Brain microvascular endothelial cell (primary cell): Measurements from ENCODE around the gene RBM39.
"Not testable (repeated sequence)": the region's sequence is repeated elsewhere in the genome, so short reads cannot be mapped to it uniquely, and the experiment has no call there.

Source experiments
- DNase-seq: peaks from one replicate; pipeline ENCODE4 v3.0.0-alpha.2; 2020
- H3K27ac ChIP-seq: fragments of 250-450 bp; sonication (Bioruptor Pico); 2 replicates; pipeline ENCODE4 v1.5.1; 2020; ENCODE audit warnings: mild to moderate bottlenecking, moderate library complexity
- H3K27me3 ChIP-seq: fragments of 250-450 bp; sonication (Bioruptor Pico); replicated peaks from 2 replicates; pipeline ENCODE4 v1.5.1; 2020; ENCODE audit warnings: mild to moderate bottlenecking
- H3K36me3 ChIP-seq: fragments of 250-450 bp; sonication (Bioruptor Pico); replicated peaks from 2 replicates; pipeline ENCODE4 v1.5.1; 2020; ENCODE audit warnings: mild to moderate bottlenecking
- H3K4me3 ChIP-seq: 2 replicates; pipeline ENCODE4 v1.5.1; 2011; ENCODE audit warnings: low read depth, mild to moderate bottlenecking, control low read depth, low read length, moderate library complexity
- in situ Hi-C: cut with HindIII; loops from 2 replicates; pipeline ENCODE4 v1.10.0; 2017; ENCODE audit warnings: low sequenced_read_pairs, low pct_ligation_motif_present
- TF ChIP-seq, protein P1 (sequence below): IDR thresholded peaks from 2 replicates; pipeline ENCODE4 v1.5.1; 2011; ENCODE audit warnings: low read depth, mild to moderate bottlenecking, moderate library complexity, low read length, control low read depth, inconsistent platforms; ENCODE audit errors: missing control alignments

Gene RBM39

DNA sequence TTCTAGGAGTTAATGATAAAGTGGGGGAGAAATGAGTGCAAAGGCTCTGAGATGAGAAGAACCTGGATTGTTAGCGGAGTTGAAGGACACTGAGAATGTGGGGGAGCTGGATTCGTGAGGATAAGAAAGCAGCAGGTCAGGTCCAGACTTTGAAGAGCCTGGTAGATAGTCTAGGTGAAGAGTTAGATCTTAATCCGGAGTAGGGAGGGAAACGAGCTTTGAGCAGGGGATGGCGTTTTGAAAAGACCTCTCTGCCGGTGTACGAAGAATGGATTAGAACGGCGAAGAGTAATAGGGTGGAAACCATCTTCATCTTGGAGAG, 29.3 kb upstream of the RBM39 start:
- DNase-seq: no peak
- no peaks in the 10 kb centered on the region for H3K27me3 ChIP-seq
- in situ Hi-C loops: no loop called here
- peaks cover 8% of the 10 kb centered on the region for H3K36me3 ChIP-seq
- peak overlapping the region; percentile 9 for H3K4me3 ChIP-seq
- peak overlapping the region; percentile 73 for H3K27ac ChIP-seq
- TF ChIP-seq, protein P1, sequence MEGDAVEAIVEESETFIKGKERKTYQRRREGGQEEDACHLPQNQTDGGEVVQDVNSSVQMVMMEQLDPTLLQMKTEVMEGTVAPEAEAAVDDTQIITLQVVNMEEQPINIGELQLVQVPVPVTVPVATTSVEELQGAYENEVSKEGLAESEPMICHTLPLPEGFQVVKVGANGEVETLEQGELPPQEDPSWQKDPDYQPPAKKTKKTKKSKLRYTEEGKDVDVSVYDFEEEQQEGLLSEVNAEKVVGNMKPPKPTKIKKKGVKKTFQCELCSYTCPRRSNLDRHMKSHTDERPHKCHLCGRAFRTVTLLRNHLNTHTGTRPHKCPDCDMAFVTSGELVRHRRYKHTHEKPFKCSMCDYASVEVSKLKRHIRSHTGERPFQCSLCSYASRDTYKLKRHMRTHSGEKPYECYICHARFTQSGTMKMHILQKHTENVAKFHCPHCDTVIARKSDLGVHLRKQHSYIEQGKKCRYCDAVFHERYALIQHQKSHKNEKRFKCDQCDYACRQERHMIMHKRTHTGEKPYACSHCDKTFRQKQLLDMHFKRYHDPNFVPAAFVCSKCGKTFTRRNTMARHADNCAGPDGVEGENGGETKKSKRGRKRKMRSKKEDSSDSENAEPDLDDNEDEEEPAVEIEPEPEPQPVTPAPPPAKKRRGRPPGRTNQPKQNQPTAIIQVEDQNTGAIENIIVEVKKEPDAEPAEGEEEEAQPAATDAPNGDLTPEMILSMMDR: no peak

DNA sequence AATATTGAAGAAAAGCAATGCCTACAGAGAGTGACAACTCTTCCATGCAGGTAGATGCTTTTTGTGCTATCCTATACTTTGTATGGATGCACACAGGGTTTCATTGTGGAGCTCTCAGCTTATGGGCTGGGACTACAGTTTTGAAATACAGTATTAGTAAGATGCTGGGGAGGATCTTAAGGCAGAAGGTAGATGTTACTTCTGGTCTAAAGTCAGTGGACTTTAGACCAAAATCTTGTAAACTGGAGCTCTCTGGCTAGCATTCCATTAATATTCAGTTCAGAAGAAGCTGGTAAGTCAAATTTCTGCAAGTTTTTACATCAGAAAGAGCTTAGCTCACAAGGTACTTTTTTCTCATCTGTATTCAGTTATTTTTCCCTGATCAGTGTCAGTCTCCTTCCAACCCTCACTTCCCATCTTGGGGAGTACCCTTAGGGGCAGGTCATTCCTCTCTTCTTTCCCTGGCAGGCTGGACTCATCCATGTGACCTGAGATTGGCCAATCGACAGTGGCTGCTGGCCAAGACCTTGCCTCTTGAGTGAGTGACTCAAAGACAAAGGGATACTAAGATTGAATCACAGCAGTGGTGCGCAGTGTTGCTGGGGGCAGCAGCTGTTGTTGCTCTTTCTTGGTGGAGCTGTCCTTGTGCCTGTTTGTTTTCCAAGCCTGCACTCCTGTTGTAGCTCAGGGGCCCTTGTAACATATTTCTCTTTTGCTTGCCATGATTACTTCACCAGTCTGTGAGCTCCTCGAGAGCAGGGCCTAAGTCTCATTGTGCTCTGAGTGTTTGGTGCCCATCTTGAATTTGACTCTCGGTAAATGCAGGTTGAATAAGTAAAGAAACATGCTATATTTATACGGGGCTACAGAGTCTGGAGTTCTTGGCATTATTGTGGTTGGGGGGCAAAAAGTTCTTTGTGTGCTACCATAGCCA, 26.9 kb upstream of the RBM39 start:
- H3K27ac ChIP-seq: peak overlapping the region; percentile 87
- DNase-seq: peak; percentile 99
- no peaks in the 10 kb centered on the region for H3K36me3 ChIP-seq
- in situ Hi-C loops: no loop called here
- H3K4me3 ChIP-seq: no peak overlapping the region
- no peaks in the 10 kb centered on the region for H3K27me3 ChIP-seq
- TF ChIP-seq, protein P1: no peak

DNA sequence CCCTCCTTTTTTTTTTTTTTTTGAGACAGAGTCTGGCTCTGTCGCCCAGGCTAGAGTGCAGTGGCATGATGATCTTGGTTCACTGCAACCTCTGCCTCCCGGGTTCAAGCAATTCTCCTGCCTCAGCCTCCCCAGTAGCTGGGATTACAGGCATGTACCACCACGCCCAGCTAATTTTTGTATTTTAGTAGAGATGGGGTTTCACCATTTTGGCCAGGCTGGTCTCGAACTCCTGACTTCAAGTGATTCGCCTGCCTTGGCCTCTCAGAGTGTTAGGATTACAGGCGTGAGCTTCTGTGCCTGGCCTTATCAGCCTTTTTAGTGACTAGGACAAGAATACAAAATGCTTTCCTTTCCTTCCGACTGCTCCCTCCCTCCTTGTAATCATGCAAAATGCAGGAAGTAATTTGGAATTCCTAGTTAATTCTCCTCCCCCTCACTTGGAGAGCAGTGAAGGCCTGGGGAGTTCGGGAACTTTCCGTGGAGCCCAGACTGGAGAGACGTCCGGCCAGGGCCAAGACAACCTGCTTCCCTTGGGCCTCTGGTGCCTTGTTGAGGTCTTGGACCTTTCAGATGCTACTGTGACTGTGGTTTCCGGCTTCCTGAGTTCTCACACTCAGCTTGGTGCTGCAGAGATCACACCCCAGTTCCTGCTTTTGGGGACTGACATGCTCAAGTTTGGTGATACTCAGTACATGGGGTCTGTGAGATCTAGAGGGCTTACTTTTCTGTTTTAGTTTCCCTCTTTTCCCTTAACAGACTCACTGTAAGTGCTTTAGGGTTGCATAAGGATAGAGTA, 25.8 kb upstream of the RBM39 start:
- peak; percentile 61 for DNase-seq
- TF ChIP-seq, protein P1: no peak

DNA sequence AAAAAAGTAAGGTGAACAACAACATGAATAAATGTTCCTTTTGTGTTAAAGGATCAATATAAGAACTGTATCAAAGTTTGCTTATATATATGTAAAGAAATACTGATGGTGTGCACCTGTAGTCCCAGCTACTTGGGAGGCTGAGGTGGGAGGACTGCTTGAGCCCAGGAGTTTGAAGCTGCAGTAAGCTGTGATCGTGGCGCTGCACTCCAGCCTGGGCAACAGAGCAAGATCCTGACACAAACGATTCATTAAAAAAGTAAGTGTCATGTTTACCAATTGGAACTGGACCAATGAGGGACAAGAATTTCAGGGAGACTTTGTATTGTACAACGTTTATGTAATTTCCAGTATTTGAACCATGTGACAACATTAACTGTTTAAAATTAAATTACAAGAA, 24.8 kb upstream of the RBM39 start:
- DNase-seq: no peak
- Histone ChIP-seq H3K36me3 (no peaks in the 10 kb centered on the region), H3K27me3 (no peaks in the 10 kb centered on the region), H3K4me3 (no peak overlapping the region), H3K27ac (no peak overlapping the region)
- in situ Hi-C loops: no loop called here
- TF ChIP-seq, protein P1: no peak

More for the DNA sequence above, 25.8 kb upstream of the RBM39 start:
- Histone ChIP-seq H3K4me3 (no peak overlapping the region), H3K27me3 (no peaks in the 10 kb centered on the region), H3K36me3 (no peaks in the 10 kb centered on the region), H3K27ac (peak overlapping the region; percentile 87)
- in situ Hi-C loops: no loop called here

DNA sequence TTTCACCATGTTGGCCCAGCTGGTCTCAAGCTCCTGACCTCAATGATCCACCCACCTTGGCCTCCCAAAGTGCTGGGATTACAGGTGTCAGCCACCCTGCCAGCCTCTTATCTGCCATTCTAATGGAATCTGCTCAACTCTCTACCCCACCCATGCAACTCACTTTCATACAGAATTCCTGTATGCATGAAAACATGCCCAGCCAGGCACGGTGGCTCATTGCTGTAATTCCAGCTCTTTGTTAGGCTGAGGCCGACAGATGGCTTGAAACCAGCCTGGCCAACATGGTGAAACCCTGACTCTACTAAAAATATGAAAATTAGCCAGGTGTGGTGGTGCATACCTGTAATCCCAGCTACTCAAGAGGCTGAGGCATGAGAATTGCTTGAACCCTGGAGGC, 22.9 kb upstream of the RBM39 start:
- H3K27ac ChIP-seq, DNase-seq, in situ Hi-C loops, H3K4me3 ChIP-seq, H3K36me3 ChIP-seq, H3K27me3 ChIP-seq: not testable (repeated sequence)

DNA sequence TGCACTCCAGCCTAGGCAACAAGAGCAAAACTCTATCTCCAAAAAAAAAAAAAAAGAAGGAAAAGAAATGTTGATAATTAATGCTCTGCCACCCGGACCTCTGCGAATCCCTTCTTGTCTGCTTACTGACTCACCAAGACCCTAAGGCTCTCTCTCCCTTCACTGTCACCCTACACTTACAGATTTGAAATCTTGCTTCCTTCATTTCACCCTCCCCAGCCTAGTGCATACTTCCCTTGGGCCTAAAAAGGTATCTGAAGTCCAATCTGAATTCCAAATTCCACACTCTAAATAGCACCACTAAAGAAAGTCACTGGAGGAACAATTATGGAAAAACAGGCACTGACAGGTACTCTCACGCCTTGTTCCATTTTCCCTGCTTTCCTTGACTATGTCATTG, 20.4 kb upstream of the RBM39 start:
- in situ Hi-C loops: no loop called here
- no peak for DNase-seq
- H3K36me3 ChIP-seq: no peaks in the 10 kb centered on the region

DNA sequence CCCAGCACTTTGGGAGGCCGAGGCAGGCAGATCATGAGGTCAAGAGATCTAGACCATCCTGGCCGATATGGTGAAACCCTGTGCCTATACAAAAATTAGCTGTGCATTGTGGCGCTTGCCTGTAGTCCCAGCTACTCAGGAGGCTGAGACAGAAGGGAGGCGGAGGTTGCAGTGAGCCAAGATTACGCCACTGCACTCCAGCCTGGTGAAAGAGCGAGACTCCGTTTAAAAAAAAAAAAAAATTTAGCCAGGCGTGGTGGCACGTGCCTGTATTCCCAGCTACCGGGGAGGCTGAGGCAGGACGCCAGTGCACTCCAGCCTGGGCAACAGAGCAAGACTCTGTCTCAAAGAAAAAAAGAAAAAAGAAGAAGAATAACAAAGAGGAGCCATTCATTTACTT, 19.5 kb upstream of the RBM39 start:
- in situ Hi-C loops, H3K27me3 ChIP-seq, H3K27ac ChIP-seq, H3K4me3 ChIP-seq, H3K36me3 ChIP-seq, DNase-seq: not testable (repeated sequence)

More for the DNA sequence above, 20.4 kb upstream of the RBM39 start:
- no peak overlapping the region for H3K4me3 ChIP-seq
- H3K27me3 ChIP-seq: no peaks in the 10 kb centered on the region
- TF ChIP-seq, protein P1: no peak
- H3K27ac ChIP-seq: no peak overlapping the region
